IMR-90 (cell line): Measurements from ENCODE around the gene DIAPH2. TPM values are rescaled to one million over a fixed set of nuclear protein-coding genes. Genes with fewer than 3 reads are reported as not detected.

Experiments used
- ATAC-seq: fragments of 200-7000 bp; cut with Tn5 transposase; 2 replicates; pipeline ENCODE4 v1.9.1; 2020; ENCODE audit warnings: low read depth, mild to moderate bottlenecking, moderate library complexity
- BruUV-seq: library from RNA; stranded (reverse); fragments of 400-500 nt; replicated peaks from 2 replicates; lab custom pipeline; 2021; lab: Mats Ljungman, UMichigan
- CTCF ChIA-PET: fragments of 300-600 bp; formaldehyde crosslinking; extraction: SDS; loops from one replicate; lab custom pipeline; 2021; ENCODE audit warnings: antibody characterized with exemption; lab: Yijun Ruan, JAX
- POLR2A ChIA-PET: fragments of 300-600 bp; sonication (Branson Sonifier 250); formaldehyde crosslinking; loops from one replicate; lab custom pipeline; 2022; ENCODE audit warnings: antibody characterized with exemption; ENCODE audit not compliant: unreplicated experiment; lab: Charles Lee
- DNase-seq: peaks from one replicate; pipeline ENCODE4 v3.0.0; 2013
- H2AFZ ChIP-seq: replicated peaks from 2 replicates; pipeline ENCODE3; 2013; ENCODE audit warnings: low read length, mild to moderate bottlenecking; ENCODE audit not compliant: poor library complexity
- H2AK5ac ChIP-seq: 2 replicates; pipeline ENCODE4 v1.6.1; 2013; ENCODE audit warnings: low read depth, low read length, inconsistent platforms
- H2AK9ac ChIP-seq: replicated peaks from 2 replicates; pipeline ENCODE3; 2013; ENCODE audit warnings: mild to moderate bottlenecking, low read depth, low read length, moderate library complexity; ENCODE audit not compliant: poor library complexity
- H2BK120ac ChIP-seq: 2 replicates; pipeline ENCODE4 v1.6.1; 2013; ENCODE audit warnings: low read depth, low read length, inconsistent platforms
- H2BK15ac ChIP-seq: 3 replicates; pipeline ENCODE4 v1.6.1; 2013; ENCODE audit warnings: low read depth, low read length, inconsistent platforms
- H2BK20ac ChIP-seq: 2 replicates; pipeline ENCODE4 v1.6.1; 2013; ENCODE audit warnings: low read depth, mild to moderate bottlenecking, inconsistent platforms, low read length, moderate library complexity
- H2BK5ac ChIP-seq: 2 replicates; pipeline ENCODE4 v1.6.1; 2013; ENCODE audit warnings: mild to moderate bottlenecking, low read depth, low read length, inconsistent platforms; ENCODE audit not compliant: poor library complexity, severe bottlenecking
- H3K14ac ChIP-seq: replicated peaks from 2 replicates; pipeline ENCODE4 v1.6.1; 2013; ENCODE audit warnings: low read depth, low read length, inconsistent platforms
- H3K18ac ChIP-seq: 2 replicates; pipeline ENCODE4 v1.6.1; 2013; ENCODE audit warnings: low read depth, low read length, control low read depth
- H3K23ac ChIP-seq: 2 replicates; pipeline ENCODE4 v1.6.1; 2013; ENCODE audit warnings: low read depth, low read length, inconsistent platforms
- H3K27ac ChIP-seq: 2 replicates; pipeline ENCODE4 v1.5.1; 2013; ENCODE audit warnings: mild to moderate bottlenecking, control low read depth, low read length; ENCODE audit not compliant: insufficient read depth
- H3K27me3 ChIP-seq: 2 replicates; pipeline ENCODE4 v1.6.1; 2013; ENCODE audit warnings: low read length; ENCODE audit not compliant: control insufficient read depth, insufficient read depth
- H3K36me3 ChIP-seq: 2 replicates; pipeline ENCODE4 v1.6.1; 2013; ENCODE audit warnings: low read length, mixed read lengths; ENCODE audit not compliant: control insufficient read depth, insufficient read depth
- H3K4ac ChIP-seq: 2 replicates; pipeline ENCODE4 v1.6.1; 2013; ENCODE audit warnings: low read depth, low read length, inconsistent platforms
- H3K4me1 ChIP-seq: 2 replicates; pipeline ENCODE4 v1.6.1; 2013; ENCODE audit warnings: low read length, mixed read lengths; ENCODE audit not compliant: control insufficient read depth, insufficient read depth
- H3K4me2 ChIP-seq: 2 replicates; pipeline ENCODE4 v1.6.1; 2013; ENCODE audit warnings: low read depth, mild to moderate bottlenecking, control low read depth, low read length, moderate library complexity
- H3K4me3 ChIP-seq: 2 replicates; pipeline ENCODE4 v1.5.1; 2013; ENCODE audit warnings: low read depth, mild to moderate bottlenecking, control low read depth, low read length, moderate library complexity; ENCODE audit not compliant: insufficient read depth
- H3K56ac ChIP-seq: 2 replicates; pipeline ENCODE4 v1.6.1; 2013; ENCODE audit warnings: low read length, inconsistent platforms; ENCODE audit not compliant: insufficient read depth; ENCODE audit errors: extremely low read depth
- H3K79me1 ChIP-seq, 2 experiments: 2 replicates each; pipeline ENCODE4 v1.6.1; 2013; ENCODE audit warnings: low read length in 2 of 2, inconsistent platforms in 1 of 2, low read depth in 1 of 2
- H3K9ac ChIP-seq: 2 replicates; pipeline ENCODE4 v1.6.1; 2013; ENCODE audit warnings: low read depth, low read length, control low read depth
- H3K9me1 ChIP-seq: 2 replicates; pipeline ENCODE4 v1.6.1; 2013; ENCODE audit warnings: low read length, inconsistent platforms; ENCODE audit not compliant: insufficient read depth
- H3K9me3 ChIP-seq: 2 replicates; pipeline ENCODE4 v1.6.1; 2013; ENCODE audit warnings: low read length; ENCODE audit not compliant: control insufficient read depth, insufficient read depth
- H4K20me1 ChIP-seq: 2 replicates; pipeline ENCODE4 v1.6.1; 2013; ENCODE audit warnings: low read length, inconsistent platforms; ENCODE audit not compliant: insufficient read depth
- H4K5ac ChIP-seq: 2 replicates; pipeline ENCODE4 v1.6.1; 2013; ENCODE audit warnings: mild to moderate bottlenecking, low read depth, low read length, control low read depth
- H4K8ac ChIP-seq, 2 experiments: 2 replicates each; pipeline ENCODE4 v1.6.1; 2013; ENCODE audit warnings: low read depth in 2 of 2, low read length in 2 of 2, control low read depth in 1 of 2, inconsistent platforms in 1 of 2
- H4K91ac ChIP-seq: 2 replicates; pipeline ENCODE4 v1.6.1; 2013; ENCODE audit warnings: low read depth, low read length, inconsistent platforms; ENCODE audit not compliant: insufficient read depth
- BHLHE40 ChIP-seq: fragments of 150-350 bp; IDR thresholded peaks from 2 replicates; pipeline ENCODE4 v1.6.1; 2016; ENCODE audit warnings: mild to moderate bottlenecking, low read depth, low read length
- CHD1 ChIP-seq: IDR thresholded peaks from 2 replicates; pipeline ENCODE4 v1.6.1; 2012; ENCODE audit warnings: low read depth, low read length, improper control_type of control experiment
- ELK1 ChIP-seq: fragments of 150-350 bp; IDR thresholded peaks from 2 replicates; pipeline ENCODE4 v1.6.1; 2016; ENCODE audit warnings: low read depth, mild to moderate bottlenecking, low read length, moderate library complexity, borderline replicate concordance
- MAFK ChIP-seq: IDR thresholded peaks from 2 replicates; pipeline ENCODE4 v1.6.1; 2012; ENCODE audit warnings: low read depth, low read length, improper control_type of control experiment
- MAZ ChIP-seq: IDR thresholded peaks from 2 replicates; pipeline ENCODE4 v1.6.1; 2012; ENCODE audit warnings: low read depth, mild to moderate bottlenecking, low read length, improper control_type of control experiment, moderate library complexity, borderline replicate concordance
- MXI1 ChIP-seq: IDR thresholded peaks from 2 replicates; pipeline ENCODE4 v1.6.1; 2012; ENCODE audit warnings: low read depth, mild to moderate bottlenecking, low read length, moderate library complexity, borderline replicate concordance
- NFE2L2 ChIP-seq: fragments of 150-350 bp; IDR thresholded peaks from 2 replicates; pipeline ENCODE4 v1.6.1; 2016; ENCODE audit warnings: low read depth, mild to moderate bottlenecking, low read length
- POLR2A ChIP-seq: IDR thresholded peaks from 2 replicates; pipeline ENCODE4 v1.6.1; 2012; ENCODE audit warnings: mild to moderate bottlenecking, low read depth, low read length
- SMC3 ChIP-seq: fragments of 150-350 bp; IDR thresholded peaks from 2 replicates; pipeline ENCODE4 v1.6.1; 2016; ENCODE audit warnings: low read depth, mild to moderate bottlenecking, antibody characterized with exemption, low read length, moderate library complexity
- USF2 ChIP-seq: fragments of 150-350 bp; IDR thresholded peaks from 2 replicates; pipeline ENCODE4 v1.6.1; 2017; ENCODE audit warnings: mild to moderate bottlenecking, antibody characterized with exemption, low read length, low read depth
- dilution Hi-C: fragments of 300-500 bp; cut with HindIII; formaldehyde crosslinking; loops from one replicate; pipeline ENCODE4 v1.14.3; 2018; ENCODE audit warnings: low sequenced_read_pairs; ENCODE audit not compliant: unreplicated experiment
- in situ Hi-C: fragments of 300-500 bp; cut with MboI; formaldehyde crosslinking; loops from 3 replicates; pipeline ENCODE4 v1.14.3; 2019; ENCODE audit warnings: low sequenced_read_pairs, inconsistent platforms, mixed read lengths
- intact Hi-C: fragments of 100-400 bp; cut with micrococcal nuclease; formaldehyde crosslinking; loops from 2 replicates; pipeline ENCODE4 v1.10.0; 2022
- polyA plus RNA-seq, 3 experiments: library from polyadenylated mRNA; depleted of rRNA; stranded (reverse); fragments of >200 nt; gene quantifications; 2 replicates each; pipeline ENCODE4 v1.2.3, GENCODE V29; 2012; ENCODE audit warnings: low replicate concordance in 1 of 3
- total RNA-seq: library from RNA; depleted of rRNA; stranded (reverse); fragments of >200 nt; gene quantifications from 2 replicates; pipeline ENCODE4 v1.2.3, GENCODE V29; 2012

DIAPH2 gene
- total and polyA plus RNA-seq, 2 of the 4 experiments (the other 2 are of a cell fraction) = 3.6 to 19.9 TPM

GRCh38 chrX:97387004-97387403 lies 702.4 kb downstream of the DIAPH2 start:
- H3K9me3 ChIP-seq = no peaks in the 10 kb centered on the region
- H2BK5ac ChIP-seq = no peak overlapping the region
- H2BK20ac ChIP-seq = no peak overlapping the region
- no peak overlapping the region for H4K91ac ChIP-seq
- no peaks in the 10 kb centered on the region for H3K27me3 ChIP-seq
- TF ChIP-seq MAZ = no peak
- no peak for TF ChIP-seq SMC3
- no peak for TF ChIP-seq MXI1
- no peak for TF ChIP-seq MAFK
- TF ChIP-seq USF2 = no peak
- no peak for TF ChIP-seq BHLHE40
- TF ChIP-seq NFE2L2 = no peak
- no peak for TF ChIP-seq POLR2A
- TF ChIP-seq CHD1 = no peak
- no peak for TF ChIP-seq ELK1
- H3K56ac ChIP-seq = no peak overlapping the region
- H2AK5ac ChIP-seq = no peak overlapping the region
- H3K36me3 ChIP-seq = no peaks in the 10 kb centered on the region
- no peak overlapping the region for H4K8ac ChIP-seq
- POLR2A ChIA-PET = no interaction called here
- in situ Hi-C loops = no loop called here
- no peak overlapping the region for H3K23ac ChIP-seq
- CTCF ChIA-PET = no interaction called here
- no peak overlapping the region for H3K14ac ChIP-seq
- H3K4me1 ChIP-seq = peaks cover 4% of the 10 kb centered on the region; the same call in 1 of the 2 replicates
- H3K27ac ChIP-seq = no peak overlapping the region
- no peak overlapping the region; the same call in 1 of the 2 replicates for H3K18ac ChIP-seq
- H3K4ac ChIP-seq = no peak overlapping the region
- no peak overlapping the region for H2AFZ ChIP-seq
- no peak overlapping the region for H2AK9ac ChIP-seq
- H3K79me1 ChIP-seq = no peaks in the 10 kb centered on the region
- intact Hi-C loops = no loop called here
- H4K20me1 ChIP-seq = no peaks in the 10 kb centered on the region
- H3K9ac ChIP-seq = no peak overlapping the region
- H3K4me3 ChIP-seq = no peak overlapping the region
- BruUV-seq = no TSS peak
- H3K4me2 ChIP-seq = no peak overlapping the region
- H4K5ac ChIP-seq = no peak overlapping the region
- no peaks in the 10 kb centered on the region for H3K9me1 ChIP-seq
- DNase-seq (no peak), ATAC-seq (no peak)
- no peak overlapping the region for H2BK120ac ChIP-seq
- H2BK15ac ChIP-seq = no peak overlapping the region
- dilution Hi-C loops = no loop called here
